ENCODE data around the gene WDR77.

The WDR77 gene

GRCh38 chr1:111441573-111442192 is 7.4 kb downstream of the WDR77 start:
- DNase-seq (ENCODE audit: low spot score) = peak; percentile 45
- TF ChIP-seq CTCF (IDR thresholded peaks at IDR 0.05; ENCODE audit: extremely low read depth, missing control alignments) = peak; percentile 65

GRCh38 chr1:111439461-111440351 is 9.3 kb downstream of the WDR77 start:
- TF ChIP-seq CTCF (IDR thresholded peaks at IDR 0.05; ENCODE audit: extremely low read depth, missing control alignments) = no peak
- no peak for DNase-seq (ENCODE audit: low spot score)

- no peak for TF ChIP-seq CTCF (IDR thresholded peaks at IDR 0.05; ENCODE audit: extremely low read depth, missing control alignments)
- DNase-seq (ENCODE audit: low spot score) = no peak
Observed at GRCh38 chr1:111436726-111437125, 12.3 kb downstream of the WDR77 start.

GRCh38 chr1:111424281-111424680 is 24.8 kb downstream of the WDR77 start:
- no peak for DNase-seq (ENCODE audit: low spot score)
- TF ChIP-seq CTCF (IDR thresholded peaks at IDR 0.05; ENCODE audit: extremely low read depth, missing control alignments) = no peak

- DNase-seq (ENCODE audit: low spot score) = no peak
- no peak for TF ChIP-seq CTCF (IDR thresholded peaks at IDR 0.05; ENCODE audit: extremely low read depth, missing control alignments)
Observed at GRCh38 chr1:111422546-111423391, 26.3 kb downstream of the WDR77 start.

GRCh38 chr1:111420377-111420776 is 28.7 kb downstream of the WDR77 start:
- no peak for TF ChIP-seq CTCF (IDR thresholded peaks at IDR 0.05; ENCODE audit: extremely low read depth, missing control alignments)

More at GRCh38 chr1:111420377-111420776, 28.7 kb downstream of the WDR77 start:
- no peak for DNase-seq (ENCODE audit: low spot score)
